Measurements from ENCODE around the gene NPAS2.

NPAS2 gene

DNA sequence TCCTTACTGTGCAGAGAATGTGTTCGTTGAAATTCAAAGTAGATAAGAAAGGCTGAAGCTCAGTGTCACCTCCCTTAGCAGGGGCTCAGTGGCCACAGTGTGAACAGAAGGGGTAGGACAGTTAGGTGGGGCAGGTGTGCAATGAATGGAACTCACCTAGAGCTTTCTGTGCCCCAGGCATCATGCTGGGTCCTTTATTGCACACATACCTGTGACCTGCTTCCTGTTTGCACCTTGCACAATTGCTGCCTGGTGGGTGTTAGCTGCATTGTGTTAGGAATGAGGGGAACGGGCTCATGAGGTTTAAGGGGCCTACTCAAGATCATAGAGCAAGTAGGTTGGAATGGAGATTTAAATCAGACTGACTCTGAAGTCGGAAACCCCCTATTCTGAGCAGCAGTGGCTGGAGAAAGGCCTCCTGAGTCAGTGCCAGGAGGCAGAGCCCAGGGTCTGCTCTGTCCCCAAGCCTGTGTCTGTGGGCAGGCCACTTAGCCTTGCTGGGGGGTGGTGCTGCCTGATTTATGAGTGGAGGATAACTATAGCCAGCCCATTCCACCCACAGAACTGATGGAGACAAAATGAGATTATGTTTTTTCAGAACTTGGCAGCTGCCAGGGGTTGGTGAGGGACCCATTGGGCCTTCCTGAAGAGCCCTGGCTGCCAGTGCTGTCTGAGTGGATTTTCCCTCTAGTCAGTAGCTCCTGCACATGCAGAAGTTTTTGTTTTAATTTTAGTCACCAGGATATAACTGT lies 76.2 kb downstream of the NPAS2 start:
- TF ChIP-seq, protein P1, sequence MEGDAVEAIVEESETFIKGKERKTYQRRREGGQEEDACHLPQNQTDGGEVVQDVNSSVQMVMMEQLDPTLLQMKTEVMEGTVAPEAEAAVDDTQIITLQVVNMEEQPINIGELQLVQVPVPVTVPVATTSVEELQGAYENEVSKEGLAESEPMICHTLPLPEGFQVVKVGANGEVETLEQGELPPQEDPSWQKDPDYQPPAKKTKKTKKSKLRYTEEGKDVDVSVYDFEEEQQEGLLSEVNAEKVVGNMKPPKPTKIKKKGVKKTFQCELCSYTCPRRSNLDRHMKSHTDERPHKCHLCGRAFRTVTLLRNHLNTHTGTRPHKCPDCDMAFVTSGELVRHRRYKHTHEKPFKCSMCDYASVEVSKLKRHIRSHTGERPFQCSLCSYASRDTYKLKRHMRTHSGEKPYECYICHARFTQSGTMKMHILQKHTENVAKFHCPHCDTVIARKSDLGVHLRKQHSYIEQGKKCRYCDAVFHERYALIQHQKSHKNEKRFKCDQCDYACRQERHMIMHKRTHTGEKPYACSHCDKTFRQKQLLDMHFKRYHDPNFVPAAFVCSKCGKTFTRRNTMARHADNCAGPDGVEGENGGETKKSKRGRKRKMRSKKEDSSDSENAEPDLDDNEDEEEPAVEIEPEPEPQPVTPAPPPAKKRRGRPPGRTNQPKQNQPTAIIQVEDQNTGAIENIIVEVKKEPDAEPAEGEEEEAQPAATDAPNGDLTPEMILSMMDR (IDR thresholded peaks at IDR 0.05; ENCODE audit: unreplicated experiment in 3 of 3), result no peak
- peaks cover 8% of the 10 kb centered on the region for H3K4me1 Mint-ChIP-seq
- peaks cover 4% of the 10 kb centered on the region for H3K9me3 Mint-ChIP-seq
- H3K27me3 Mint-ChIP-seq (ENCODE audit: low read depth), result peaks cover under 1% of the 10 kb centered on the region
- no peaks in the 10 kb centered on the region for H3K36me3 Mint-ChIP-seq (ENCODE audit: low read depth)
- no peak overlapping the region for H3K4me3 Mint-ChIP-seq
- peak overlapping the region in 1 of 3 experiments; percentile 45 for H3K27ac Mint-ChIP-seq

DNA sequence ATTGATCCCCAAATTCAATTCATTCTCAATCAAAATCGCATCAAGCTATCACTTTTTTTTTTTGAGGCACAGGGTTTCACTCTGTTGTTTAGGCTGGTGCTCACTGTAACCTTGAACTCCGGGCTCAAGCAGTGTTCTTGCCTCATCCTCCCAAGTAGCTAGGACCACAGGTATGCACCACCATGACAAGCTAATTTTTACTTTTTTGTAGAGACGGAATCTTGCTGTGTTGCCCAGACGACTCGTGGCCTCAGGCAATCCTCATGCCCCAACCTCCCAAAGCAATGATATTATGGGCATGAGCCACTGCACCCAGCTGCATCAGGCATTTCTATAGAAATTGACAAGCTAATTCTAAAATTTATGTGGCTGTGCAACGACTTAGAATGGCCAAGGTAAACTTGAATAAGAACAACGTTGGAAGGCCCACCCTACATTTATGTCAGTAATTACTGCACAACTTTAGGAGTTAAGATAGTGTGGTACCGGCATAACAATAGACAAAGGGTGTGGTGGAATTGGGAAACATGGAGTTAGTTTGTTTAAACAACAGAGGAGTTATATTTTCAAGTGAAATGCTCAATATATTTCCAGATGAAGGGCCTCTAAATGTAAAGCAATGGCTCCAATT lies 78.2 kb downstream of the NPAS2 start:
- H3K27me3 Mint-ChIP-seq (ENCODE audit: low read depth), result peaks cover 9% of the 10 kb centered on the region
- H3K9me3 Mint-ChIP-seq, result peaks cover 4% of the 10 kb centered on the region
- H3K36me3 Mint-ChIP-seq (ENCODE audit: low read depth), result no peaks in the 10 kb centered on the region
- peaks cover 9% of the 10 kb centered on the region for H3K4me1 Mint-ChIP-seq
- no peak overlapping the region for H3K27ac Mint-ChIP-seq
- no peak overlapping the region for H3K4me3 Mint-ChIP-seq
- TF ChIP-seq, protein P1 (IDR thresholded peaks at IDR 0.05; ENCODE audit: unreplicated experiment in 3 of 3), result no peak

DNA sequence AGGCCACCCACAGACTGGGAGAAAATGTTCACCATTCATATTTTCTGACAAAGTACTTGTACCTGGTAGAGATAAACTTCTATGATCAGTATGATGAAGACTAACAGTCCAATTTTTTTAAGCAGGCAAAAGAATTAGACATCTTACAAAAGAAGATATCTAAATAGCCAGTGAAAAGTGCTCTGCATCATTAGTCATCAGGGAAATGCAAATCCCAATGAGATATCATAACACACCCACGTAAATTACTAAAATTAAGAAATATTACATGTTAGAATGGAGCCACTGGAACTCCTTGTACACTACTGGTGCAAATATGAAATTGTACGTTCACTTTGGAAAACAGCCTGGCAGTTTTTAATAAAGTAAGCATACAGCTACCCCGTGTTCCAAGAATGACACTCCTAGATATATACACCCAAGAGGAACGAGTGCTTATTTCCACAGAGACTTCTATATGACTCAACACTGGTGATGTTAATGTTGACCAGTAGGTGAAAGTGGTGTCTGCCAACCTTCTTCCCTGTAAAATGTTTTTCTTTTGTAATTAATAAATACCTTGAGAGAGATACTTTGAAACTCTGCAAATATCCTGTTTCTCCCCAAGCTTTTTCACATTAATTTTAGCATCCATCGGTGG lies 80.3 kb downstream of the NPAS2 start:
- TF ChIP-seq, protein P1 (IDR thresholded peaks at IDR 0.05; ENCODE audit: unreplicated experiment in 3 of 3), result no peak
- Mint-ChIP-seq H3K36me3 (ENCODE audit: low read depth) (no peaks in the 10 kb centered on the region), H3K4me1 (peaks cover 17% of the 10 kb centered on the region), H3K9me3 (peaks cover 4% of the 10 kb centered on the region), H3K4me3 (no peak overlapping the region), H3K27ac (no peak overlapping the region), H3K27me3 (ENCODE audit: low read depth) (peaks cover 9% of the 10 kb centered on the region)

DNA sequence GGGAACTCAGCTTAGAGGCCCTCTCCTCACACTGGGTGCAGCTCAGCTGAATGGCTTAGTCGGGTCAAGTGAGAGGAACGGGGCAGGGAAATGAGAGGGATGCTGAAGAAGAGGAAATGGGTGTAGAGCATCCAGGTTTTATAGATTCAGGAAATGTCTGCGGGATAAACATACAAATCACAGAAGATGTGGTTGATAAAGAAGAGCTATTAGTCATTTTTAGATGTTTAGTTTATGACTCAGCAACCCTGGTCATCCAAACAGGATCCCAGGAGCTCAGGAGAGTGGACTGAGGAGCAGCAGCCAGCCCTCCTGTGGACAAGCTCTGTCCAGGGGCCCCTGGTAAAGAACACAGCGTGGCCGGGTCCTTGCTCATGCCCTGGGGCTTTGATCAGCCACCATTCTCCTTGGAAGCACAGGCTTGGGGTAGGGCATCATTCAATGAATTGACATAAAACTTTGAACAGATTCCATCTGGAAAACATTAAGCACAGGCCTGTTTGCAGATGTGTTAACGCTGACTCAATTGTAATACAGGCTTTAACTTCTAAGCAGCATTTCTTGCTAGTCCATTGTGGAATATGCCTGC lies 83.0 kb downstream of the NPAS2 start:
- peak overlapping the region in 2 of 3 experiments; percentile 7 to 39 for H3K27ac Mint-ChIP-seq
- TF ChIP-seq, protein P1 (IDR thresholded peaks at IDR 0.05; ENCODE audit: unreplicated experiment in 3 of 3), result no peak
- no peaks in the 10 kb centered on the region for H3K36me3 Mint-ChIP-seq (ENCODE audit: low read depth)
- H3K4me3 Mint-ChIP-seq, result no peak overlapping the region
- H3K9me3 Mint-ChIP-seq, result peaks cover 4% of the 10 kb centered on the region
- H3K27me3 Mint-ChIP-seq (ENCODE audit: low read depth), result peaks cover 9% of the 10 kb centered on the region
- H3K4me1 Mint-ChIP-seq, result peaks cover 35% of the 10 kb centered on the region

DNA sequence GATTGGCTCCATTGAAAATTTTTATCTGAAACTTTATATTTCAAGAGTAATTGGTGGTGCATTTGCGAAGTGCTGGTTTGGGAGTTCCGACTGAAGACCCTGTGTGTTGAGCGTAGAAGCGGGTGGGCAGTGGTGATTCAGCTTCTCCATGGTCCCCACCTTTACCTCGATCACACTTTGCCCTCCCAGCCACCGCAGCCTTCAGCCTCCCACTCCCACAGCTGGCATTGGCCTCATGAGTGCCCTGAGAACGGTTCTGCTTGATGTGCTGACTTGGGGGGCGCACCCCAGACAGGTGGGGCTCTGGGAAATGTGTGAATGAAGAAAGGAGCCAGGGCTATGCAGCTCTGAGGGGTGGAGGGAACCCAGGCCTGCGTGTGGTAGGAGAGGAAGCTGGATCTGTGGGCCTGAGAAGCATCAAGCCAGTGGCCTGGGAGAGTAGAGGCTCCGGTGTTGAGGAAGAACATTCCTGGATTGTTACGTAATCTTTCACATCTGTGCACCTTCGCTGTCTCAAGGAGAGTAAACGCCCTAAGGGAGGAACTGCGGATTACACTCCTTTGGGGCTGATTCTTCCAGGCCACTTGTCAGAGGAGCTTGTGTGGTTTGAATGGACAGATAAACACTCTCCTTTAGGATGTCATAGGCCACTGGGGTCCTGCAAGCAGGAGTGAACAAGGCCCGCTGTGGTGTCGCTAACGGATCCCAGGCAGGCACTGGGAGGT lies 83.8 kb downstream of the NPAS2 start:
- Mint-ChIP-seq H3K4me1 (peaks cover 36% of the 10 kb centered on the region), H3K9me3 (peaks cover 4% of the 10 kb centered on the region), H3K27me3 (ENCODE audit: low read depth) (peaks cover 9% of the 10 kb centered on the region), H3K36me3 (ENCODE audit: low read depth) (no peaks in the 10 kb centered on the region), H3K27ac (peak overlapping the region in 1 of 3 experiments; percentile 61), H3K4me3 (no peak overlapping the region)
- TF ChIP-seq, protein P1 (IDR thresholded peaks at IDR 0.05; ENCODE audit: unreplicated experiment in 3 of 3), result no peak
